C4-2B (cell line): Measurements from ENCODE around the gene COPS6.

Source experiments
- CTCF ChIP-seq: fragments of 450-650 bp; conservative IDR thresholded peaks from 2 replicates; pipeline ENCODE4 v1.5.1; 2017; ENCODE audit warnings: mild to moderate bottlenecking
- ZFX ChIP-seq: fragments of 450-650 bp; IDR thresholded peaks from 2 replicates; pipeline ENCODE4 v1.6.1; 2017

DNA sequence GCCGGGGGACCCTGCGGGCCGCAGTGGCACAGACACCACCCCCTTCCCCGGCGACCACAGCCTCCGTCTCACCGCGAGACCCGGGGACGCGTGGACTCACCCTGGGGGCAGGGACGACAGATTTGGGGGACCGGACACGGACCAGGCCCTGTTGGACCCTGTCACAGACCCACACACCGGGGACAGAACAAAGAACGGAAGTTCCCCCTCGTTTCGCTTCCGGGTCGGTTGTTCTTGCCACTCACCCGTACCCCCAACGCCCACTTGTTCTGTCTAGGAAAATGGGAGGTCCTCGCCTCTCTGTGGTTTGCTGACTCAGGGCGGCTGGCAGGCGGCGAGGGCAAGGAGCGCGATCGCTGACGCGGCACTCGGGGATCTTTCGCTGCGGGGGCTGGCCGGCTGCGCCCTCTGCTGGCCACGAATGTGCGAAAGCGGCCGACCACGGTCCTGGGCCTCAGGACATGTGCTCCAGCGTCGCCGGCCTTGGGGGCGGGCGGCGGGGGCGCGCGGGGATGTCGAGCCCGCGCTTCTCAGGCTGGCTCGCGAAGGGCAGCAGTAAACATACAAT lies 7.2 kb upstream of the COPS6 start, which contains the start of gene ZNF3:
- peak; percentile 100 for TF ChIP-seq CTCF
- TF ChIP-seq ZFX = peak; percentile 95; the same call in 1 of the 2 replicates
